ENCODE results near the gene CHD6.

Gene CHD6

DNA sequence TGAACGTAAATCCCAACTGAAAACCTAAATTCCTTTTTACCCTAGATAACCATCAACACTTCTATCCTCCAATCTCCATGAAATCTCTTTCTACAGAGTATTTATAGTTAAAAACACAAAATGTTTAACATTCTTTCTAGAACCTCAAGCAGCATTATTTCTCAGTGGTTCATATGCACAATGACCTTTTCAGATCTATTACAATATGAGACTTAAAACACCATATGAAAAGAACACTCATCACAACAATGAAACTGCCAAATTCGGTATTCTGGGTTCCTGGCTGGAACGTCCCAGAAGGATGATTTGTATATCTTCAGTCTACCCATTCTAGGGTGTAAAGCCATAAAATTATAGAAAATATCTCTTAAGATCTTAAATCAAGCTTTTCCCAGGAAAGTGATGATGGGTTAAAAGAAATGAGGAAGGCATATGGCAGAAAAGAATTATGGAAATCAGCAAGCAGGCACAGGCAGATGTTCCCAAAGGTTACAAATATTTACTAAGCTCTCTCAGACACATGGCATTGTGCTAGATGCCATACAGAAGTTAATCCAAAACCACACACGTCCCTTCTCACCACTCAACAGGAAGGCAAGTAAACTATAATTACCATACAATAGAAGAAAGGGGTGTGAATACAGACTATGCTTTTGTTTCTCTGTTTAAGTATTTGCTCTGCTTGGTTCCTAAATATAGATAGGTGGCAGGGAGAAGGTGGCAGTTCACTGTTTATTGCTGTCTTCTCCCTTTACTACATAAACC is 118.0 kb downstream of the CHD6 start:
- DNase-seq = no peak

DNA sequence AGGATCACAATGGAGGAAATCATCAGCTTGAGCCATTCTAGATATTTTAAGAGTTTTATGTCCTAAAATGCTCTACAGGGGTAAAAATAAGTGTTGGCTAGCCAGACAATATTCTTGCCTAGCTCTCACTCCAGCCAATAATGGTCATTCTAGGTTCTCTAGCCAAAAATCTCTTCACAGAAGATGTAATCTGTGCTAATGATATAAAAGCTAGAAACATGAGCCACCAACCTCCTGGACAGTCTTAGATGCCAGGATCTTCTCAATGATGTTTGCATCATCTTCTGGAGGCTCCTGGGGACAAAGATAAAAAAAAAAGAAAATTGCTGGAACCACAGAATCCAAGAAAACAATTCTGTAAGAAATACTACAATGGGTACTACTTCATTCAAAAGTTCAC is 119.1 kb downstream of the CHD6 start:
- no peak for DNase-seq

DNA sequence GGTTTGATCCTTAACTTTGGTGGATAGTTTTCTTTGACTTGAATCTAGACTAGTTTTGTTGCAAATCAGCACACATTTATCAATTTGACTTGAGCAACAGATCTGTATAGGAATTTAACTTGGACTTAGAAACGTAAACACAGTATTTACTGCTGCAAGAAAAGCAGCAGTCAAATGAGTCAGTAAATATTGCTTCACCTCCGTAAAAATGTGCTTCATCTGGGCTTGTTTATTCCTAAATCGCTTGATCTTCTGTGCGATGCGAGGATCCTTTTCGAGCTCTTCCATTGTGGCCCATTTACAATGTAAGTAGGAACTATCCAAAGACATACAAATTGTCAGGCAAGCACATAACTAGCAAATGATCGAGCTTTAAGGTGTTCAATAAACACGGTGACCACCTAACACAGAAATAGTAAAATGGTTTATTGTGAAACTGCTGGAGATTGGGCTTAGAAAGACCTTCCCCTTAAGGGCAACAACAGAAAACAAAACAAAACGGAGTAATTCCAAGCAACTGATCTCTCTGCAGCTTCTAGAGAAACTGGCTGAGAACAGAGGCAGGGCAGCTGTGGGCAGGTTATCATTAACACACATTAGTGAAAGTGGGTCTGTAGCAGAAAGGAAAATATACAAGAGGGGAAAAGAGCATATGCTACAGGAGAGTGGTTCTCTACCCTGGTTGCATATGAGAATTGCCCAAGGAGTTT is 120.8 kb downstream of the CHD6 start:
- DNase-seq = no peak

- no peak for DNase-seq
Observed at GRCh38 chr20:41494451-41494850, 123.7 kb downstream of the CHD6 start.

DNA sequence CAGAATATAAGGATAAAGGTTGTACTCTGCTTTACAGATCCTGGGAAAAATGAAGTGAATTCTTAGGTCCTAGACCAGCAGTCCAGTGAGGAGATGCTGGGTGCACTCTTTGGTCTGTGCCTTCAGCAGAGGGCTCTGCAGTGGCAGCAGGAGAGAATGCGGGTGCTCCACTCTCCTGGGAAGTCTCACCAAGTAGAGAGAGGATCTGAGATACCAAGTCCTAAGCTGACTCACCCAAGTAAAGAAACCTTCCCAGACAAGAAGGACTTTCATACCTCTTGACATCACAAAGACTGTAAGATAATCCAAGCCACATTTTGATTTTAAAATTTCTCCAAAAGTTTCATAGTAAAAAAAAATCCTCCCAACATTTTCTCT is 134.6 kb downstream of the CHD6 start:
- DNase-seq = no peak

GRCh38 chr20:41482647-41483552 is 135.3 kb downstream of the CHD6 start:
- DNase-seq = no peak

- no peak for DNase-seq
Observed at GRCh38 chr20:41480054-41480770, 138.0 kb downstream of the CHD6 start.

DNA sequence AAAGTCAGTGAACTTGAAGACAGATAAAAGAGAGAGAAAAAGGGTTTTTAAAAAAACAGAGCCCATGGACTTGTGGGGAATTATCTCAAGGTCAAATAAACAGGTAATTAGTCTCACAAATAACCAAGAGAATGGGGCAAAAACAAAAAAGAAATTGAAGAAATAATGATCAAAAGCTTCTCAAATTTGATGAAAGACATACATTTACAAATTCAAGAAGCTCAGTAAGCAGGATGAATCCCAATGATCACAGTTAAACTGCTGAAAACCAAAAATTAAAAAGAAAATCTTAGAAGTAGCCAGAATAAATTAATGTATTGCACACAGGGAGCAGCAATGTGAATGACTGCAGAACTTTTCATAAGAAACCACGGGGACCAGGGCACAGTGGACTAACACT is 139.1 kb downstream of the CHD6 start:
- DNase-seq = no peak

DNA sequence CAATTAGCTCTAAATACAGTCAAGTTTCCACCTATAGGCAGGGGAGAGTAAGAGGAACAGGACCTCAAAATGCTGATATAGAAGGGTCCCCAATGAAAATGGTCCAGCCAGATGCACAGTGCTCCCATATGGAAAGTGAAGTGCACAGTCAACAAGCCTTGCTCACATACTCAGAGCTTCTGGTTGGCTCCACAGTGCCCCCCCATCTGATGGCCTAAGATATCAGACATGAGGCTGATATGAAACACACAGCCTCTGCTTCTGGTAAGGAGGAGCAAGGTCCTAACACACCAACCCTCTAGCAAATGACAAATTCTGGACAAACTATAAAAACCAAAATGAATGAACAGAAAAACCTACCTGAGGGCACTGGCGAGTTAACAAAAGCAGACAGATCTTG is 140.2 kb downstream of the CHD6 start:
- DNase-seq = no peak

- DNase-seq = no peak
Observed at GRCh38 chr20:41476446-41476845, 141.7 kb downstream of the CHD6 start.

- DNase-seq = no peak
Observed at GRCh38 chr20:41476013-41476441, 142.2 kb downstream of the CHD6 start.

DNA sequence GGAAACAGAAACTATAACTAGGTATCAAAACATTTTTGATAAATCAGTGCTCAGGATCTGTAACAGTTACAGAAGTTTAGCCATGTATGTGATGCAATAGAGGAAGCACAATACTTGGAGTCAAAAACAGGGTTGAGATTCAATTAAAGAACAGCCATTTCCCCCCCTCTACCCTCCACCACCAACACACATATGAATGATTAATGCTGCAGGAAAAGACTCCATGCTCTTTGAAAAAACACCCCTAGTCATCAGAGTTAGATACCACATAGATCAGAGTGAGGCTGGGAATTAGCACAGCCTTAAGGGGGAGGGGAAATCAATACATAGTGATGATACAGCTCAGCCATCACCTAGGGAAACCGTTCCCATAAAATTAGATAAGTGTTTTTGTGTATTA is 142.7 kb downstream of the CHD6 start:
- DNase-seq = no peak

GRCh38 chr20:41470362-41471095 is 147.6 kb downstream of the CHD6 start:
- DNase-seq = no peak

DNA sequence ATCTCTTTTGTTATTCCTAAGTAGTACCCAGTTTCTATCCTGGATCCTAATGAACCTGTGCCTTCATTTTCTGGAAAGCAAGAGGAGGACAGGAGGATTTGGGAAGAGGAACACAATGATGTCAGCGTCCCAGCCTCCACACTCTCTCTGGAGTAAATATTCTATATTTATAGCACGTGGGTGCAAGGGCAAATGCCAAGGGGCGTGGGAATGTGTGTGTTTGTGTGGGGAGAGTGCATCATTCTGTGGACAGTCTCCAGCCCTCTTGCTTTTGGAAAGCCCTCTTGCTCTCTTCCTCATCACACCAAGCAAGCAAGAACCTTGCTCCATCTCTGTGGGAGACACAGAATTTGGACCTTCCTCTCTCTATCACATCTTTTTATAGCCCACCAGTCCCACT is 148.3 kb downstream of the CHD6 start:
- no peak for DNase-seq

DNA sequence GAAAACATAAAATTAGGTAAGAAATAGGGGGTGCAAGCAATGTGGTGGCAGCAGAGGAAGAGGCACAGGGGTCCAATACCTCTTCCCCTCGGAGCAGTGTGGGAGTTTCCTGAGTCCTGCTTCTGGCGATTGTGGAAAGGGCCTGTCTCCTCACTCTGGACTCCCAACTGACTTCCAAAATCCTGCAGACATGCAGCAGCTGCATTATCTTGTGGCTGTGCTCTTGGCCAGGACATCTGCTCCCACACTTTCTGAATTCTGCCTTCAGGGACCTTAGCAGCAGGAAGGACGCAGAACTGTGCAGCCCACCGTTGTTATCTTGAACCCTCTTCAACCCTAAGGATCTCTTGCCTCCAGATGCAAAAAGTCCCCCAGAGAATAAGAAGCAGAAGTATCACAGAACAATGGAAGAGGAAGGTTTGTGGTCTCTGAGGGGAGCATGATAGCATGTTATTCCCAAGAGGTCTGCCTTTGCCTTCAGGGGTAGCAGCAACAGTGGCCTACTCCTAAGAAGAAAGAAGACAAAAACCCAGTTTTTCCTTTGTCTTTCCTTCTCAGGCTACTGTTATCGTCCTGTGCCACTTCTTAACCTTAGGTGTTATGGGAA is 149.1 kb downstream of the CHD6 start:
- DNase-seq = no peak

DNA sequence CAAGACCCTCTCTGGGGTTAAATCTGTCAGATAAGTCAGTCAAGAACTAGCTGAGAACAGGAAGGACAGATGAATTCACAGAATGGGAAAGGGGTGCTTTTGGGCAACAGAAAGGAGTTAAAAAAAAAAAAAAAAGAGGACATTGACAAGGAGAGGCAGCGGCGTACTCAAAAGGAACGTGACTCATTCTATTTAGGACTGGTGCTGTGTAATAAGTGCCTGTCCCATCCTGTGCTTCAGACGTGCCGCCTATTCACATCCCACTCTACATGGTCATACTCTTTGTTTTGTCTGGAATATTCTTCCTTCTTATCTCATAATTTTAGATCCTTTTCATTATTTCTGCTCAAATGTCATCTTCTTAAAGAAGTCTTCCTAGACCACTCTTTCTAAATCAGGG is 150.5 kb downstream of the CHD6 start:
- DNase-seq = no peak

GRCh38 chr20:41467220-41467619 is 151.0 kb downstream of the CHD6 start:
- DNase-seq = no peak

- DNase-seq = no peak
Observed at GRCh38 chr20:41463567-41463966, 154.6 kb downstream of the CHD6 start.

- no peak for DNase-seq
Observed at GRCh38 chr20:41462372-41463161, 155.6 kb downstream of the CHD6 start.

DNA sequence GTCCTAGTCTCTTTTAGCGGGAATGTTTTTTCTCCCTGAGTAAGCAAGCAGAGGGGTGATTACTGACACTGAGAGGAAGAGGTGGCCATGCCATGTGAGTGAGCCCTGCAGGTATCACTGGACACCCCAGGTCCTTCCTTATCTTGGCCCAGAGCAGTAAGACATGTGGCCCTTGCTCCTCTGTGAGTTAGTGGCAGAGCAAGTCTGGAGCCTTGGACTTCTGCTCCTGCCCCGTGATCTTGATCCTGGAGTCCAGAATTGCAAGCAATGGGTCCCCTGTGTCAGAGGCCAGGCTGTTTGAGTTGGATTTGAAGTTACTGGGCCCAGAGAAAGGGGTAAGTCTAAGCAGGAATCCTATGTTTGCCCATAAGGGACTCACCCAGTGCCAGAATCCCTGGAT is 159.4 kb downstream of the CHD6 start:
- no peak for DNase-seq

Measured in stimulated activated CD4-positive, alpha-beta T cell treated with anti-CD3 and anti-CD28 coated beads, Interleukin-4, amount 100 ng/mL, for 4 hours (primary cell).